Endodermal cell (in vitro differentiated cells): ENCODE results near the gene CENPL. TPM values are rescaled to one million over a fixed set of nuclear protein-coding genes. Genes with fewer than 3 reads are reported as not detected.

Source experiments
- DNase-seq: peaks from one replicate; pipeline ENCODE4 v3.0.0-alpha.2; 2017
- H3K27ac ChIP-seq: 2 replicates; pipeline ENCODE4 v1.5.1; 2013; ENCODE audit warnings: mild to moderate bottlenecking, low read depth, low read length, moderate library complexity
- H3K27me3 ChIP-seq: 2 replicates; pipeline ENCODE4 v1.6.1; 2013; ENCODE audit warnings: mild to moderate bottlenecking, low read length, moderate library complexity; ENCODE audit not compliant: insufficient read depth, control insufficient read depth, poor library complexity, severe bottlenecking
- H3K36me3 ChIP-seq: 2 replicates; pipeline ENCODE4 v1.7.0; 2013; ENCODE audit warnings: mild to moderate bottlenecking, low read length, moderate library complexity; ENCODE audit not compliant: control insufficient read depth, insufficient read depth
- H3K4me1 ChIP-seq: one replicate; pipeline ENCODE4 v1.7.0; 2013; ENCODE audit warnings: low read length; ENCODE audit not compliant: control insufficient read depth, insufficient read depth
- H3K4me3 ChIP-seq: 2 replicates; pipeline ENCODE4 v1.5.1; 2013; ENCODE audit warnings: mild to moderate bottlenecking, low read length, moderate library complexity
- H3K9ac ChIP-seq: 2 replicates; pipeline ENCODE4 v1.6.1; 2013; ENCODE audit warnings: mild to moderate bottlenecking, low read length, moderate library complexity; ENCODE audit not compliant: poor library complexity, severe bottlenecking; ENCODE audit errors: extremely low read depth
- H3K9me3 ChIP-seq: 2 replicates; pipeline ENCODE4 v1.6.1; 2013; ENCODE audit warnings: mild to moderate bottlenecking, low read length, moderate library complexity; ENCODE audit not compliant: control insufficient read depth
- H3K27ac Mint-ChIP-seq: 2 replicates; pipeline ENCODE4 v1.8.0; 2020; ENCODE audit warnings: mixed read lengths
- H3K27me3 Mint-ChIP-seq: 2 replicates; pipeline ENCODE4 v1.8.0; 2021; ENCODE audit warnings: mild to moderate bottlenecking, mixed read lengths; ENCODE audit not compliant: insufficient read depth
- H3K36me3 Mint-ChIP-seq: 2 replicates; pipeline ENCODE4 v1.8.0; 2020; ENCODE audit warnings: low read depth, mixed read lengths
- H3K4me1 Mint-ChIP-seq: 2 replicates; pipeline ENCODE4 v1.8.0; 2020; ENCODE audit warnings: mixed read lengths
- H3K4me3 Mint-ChIP-seq: 2 replicates; pipeline ENCODE4 v1.8.0; 2020; ENCODE audit warnings: mild to moderate bottlenecking, moderate library complexity, mixed read lengths
- H3K9me3 Mint-ChIP-seq: 2 replicates; pipeline ENCODE4 v1.8.0; 2020; ENCODE audit warnings: mild to moderate bottlenecking, mixed read lengths
- CTCF ChIP-seq: fragments of 200-600 bp; sonication (generic); conservative IDR thresholded peaks from 2 replicates; pipeline ENCODE4 v1.5.0; 2021; ENCODE audit warnings: antibody characterized with exemption, mild to moderate bottlenecking
- WGBS, 2 experiments: methylation state at CpG; one replicate each; pipeline versions ENCODE4 v1.1.5 to v1.1.7; 2013; ENCODE audit warnings: missing lambda C conversion rate in 2 of 2, mixed read lengths in 1 of 2; ENCODE audit not compliant: insufficient coverage in 1 of 2, insufficient read length in 1 of 2; 5-methylcytosine and 5-hydroxymethylcytosine counted together
- total RNA-seq, 2 donors: library from RNA; stranded (reverse); fragmentation: NEBNext Ultra II Directional in 1 of 2; extraction: Animal tissue kit (Norgen Biotek cat#: 25700) in 1 of 2; gene quantifications; 2 replicates in 1 of 2; 3 replicates in 1 of 2; pipeline ENCODE4 v1.2.1, GENCODE V29; 2021

The CENPL gene
- total RNA-seq, 2 donors from 2014 or later = 15.8 to 18.9 TPM

GRCh38 chr1:173798078-173798477, 26.6 kb downstream of the CENPL start:
- Mint-ChIP-seq H3K36me3 (peaks cover 48% of the 10 kb centered on the region), H3K27ac (no peak overlapping the region), H3K9me3 (peaks cover 17% of the 10 kb centered on the region), H3K4me1 (no peaks in the 10 kb centered on the region), H3K27me3 (no peaks in the 10 kb centered on the region), H3K4me3 (no peak overlapping the region)
- Histone ChIP-seq H3K27me3 (no peaks in the 10 kb centered on the region), H3K4me3 (no peak overlapping the region), H3K36me3 (peaks cover 55% of the 10 kb centered on the region), H3K4me1 (no peaks in the 10 kb centered on the region), H3K9me3 (peaks cover 16% of the 10 kb centered on the region), H3K27ac (no peak overlapping the region), H3K9ac (no peak overlapping the region)
- DNase-seq = no peak
- no peak for TF ChIP-seq CTCF

- Histone ChIP-seq H3K4me3 (no peak overlapping the region), H3K27me3 (no peaks in the 10 kb centered on the region), H3K9me3 (no peaks in the 10 kb centered on the region), H3K36me3 (peaks cover 37% of the 10 kb centered on the region), H3K4me1 (no peaks in the 10 kb centered on the region), H3K27ac (no peak overlapping the region), H3K9ac (no peak overlapping the region)
- Mint-ChIP-seq H3K4me1 (peaks cover 12% of the 10 kb centered on the region), H3K27me3 (no peaks in the 10 kb centered on the region), H3K4me3 (no peak overlapping the region), H3K9me3 (peaks cover 4% of the 10 kb centered on the region), H3K27ac (no peak overlapping the region), H3K36me3 (peaks cover 15% of the 10 kb centered on the region)
- TF ChIP-seq CTCF = no peak
- 94 to 100% methylated on average over 1 to 2 of the region's 2 CpGs for WGBS, 2 experiments
- DNase-seq = no peak
Observed at GRCh38 chr1:173789841-173790240, 34.8 kb downstream of the CENPL start.

- Mint-ChIP-seq H3K4me3 (no peak overlapping the region), H3K9me3 (no peaks in the 10 kb centered on the region), H3K36me3 (peaks cover 28% of the 10 kb centered on the region), H3K4me1 (peaks cover 9% of the 10 kb centered on the region), H3K27ac (no peak overlapping the region), H3K27me3 (no peaks in the 10 kb centered on the region)
- peaks cover 51% of the 10 kb centered on the region for H3K36me3 ChIP-seq
- no peak for DNase-seq
- 94 to 98% methylated on average over 5 to 7 of the region's 7 CpGs for WGBS, 2 experiments
- H3K4me1 ChIP-seq = no peaks in the 10 kb centered on the region
- H3K27me3 ChIP-seq = no peaks in the 10 kb centered on the region
- no peaks in the 10 kb centered on the region for H3K9me3 ChIP-seq
- H3K27ac ChIP-seq = no peak overlapping the region
- no peak for TF ChIP-seq CTCF
- no peak overlapping the region for H3K9ac ChIP-seq
- H3K4me3 ChIP-seq = no peak overlapping the region
Observed at GRCh38 chr1:173784997-173785396, 39.7 kb downstream of the CENPL start.
